ENCODE results near the gene SPRY4.

DNA sequence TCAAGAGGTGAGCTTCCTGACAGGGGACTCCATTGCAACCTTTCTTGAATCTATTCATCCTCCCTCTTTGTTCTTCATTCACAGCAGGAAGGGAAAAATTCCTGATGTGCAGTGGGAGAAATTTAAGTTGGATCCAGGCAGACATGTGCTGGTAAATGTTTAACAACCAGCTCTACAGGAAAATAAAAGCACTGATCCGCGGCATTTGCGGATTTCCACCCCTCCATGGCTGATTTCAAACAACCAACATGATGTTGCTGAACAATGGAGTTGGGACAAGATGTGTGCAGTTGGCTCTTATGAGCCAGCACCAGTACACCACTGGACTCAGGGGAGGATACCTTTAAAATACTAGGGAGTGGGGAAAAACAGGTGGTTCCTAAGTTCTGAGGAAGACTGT, 47.0 kb downstream of the SPRY4 start:
- TF ChIP-seq TAF1 (conservative IDR thresholded peaks at IDR 0.05): no peak
- TF ChIP-seq, protein P1, sequence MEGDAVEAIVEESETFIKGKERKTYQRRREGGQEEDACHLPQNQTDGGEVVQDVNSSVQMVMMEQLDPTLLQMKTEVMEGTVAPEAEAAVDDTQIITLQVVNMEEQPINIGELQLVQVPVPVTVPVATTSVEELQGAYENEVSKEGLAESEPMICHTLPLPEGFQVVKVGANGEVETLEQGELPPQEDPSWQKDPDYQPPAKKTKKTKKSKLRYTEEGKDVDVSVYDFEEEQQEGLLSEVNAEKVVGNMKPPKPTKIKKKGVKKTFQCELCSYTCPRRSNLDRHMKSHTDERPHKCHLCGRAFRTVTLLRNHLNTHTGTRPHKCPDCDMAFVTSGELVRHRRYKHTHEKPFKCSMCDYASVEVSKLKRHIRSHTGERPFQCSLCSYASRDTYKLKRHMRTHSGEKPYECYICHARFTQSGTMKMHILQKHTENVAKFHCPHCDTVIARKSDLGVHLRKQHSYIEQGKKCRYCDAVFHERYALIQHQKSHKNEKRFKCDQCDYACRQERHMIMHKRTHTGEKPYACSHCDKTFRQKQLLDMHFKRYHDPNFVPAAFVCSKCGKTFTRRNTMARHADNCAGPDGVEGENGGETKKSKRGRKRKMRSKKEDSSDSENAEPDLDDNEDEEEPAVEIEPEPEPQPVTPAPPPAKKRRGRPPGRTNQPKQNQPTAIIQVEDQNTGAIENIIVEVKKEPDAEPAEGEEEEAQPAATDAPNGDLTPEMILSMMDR (IDR thresholded peaks at IDR 0.05; ENCODE audit: low read depth, low read length, missing input control): no peak
- TF ChIP-seq, protein P2, sequence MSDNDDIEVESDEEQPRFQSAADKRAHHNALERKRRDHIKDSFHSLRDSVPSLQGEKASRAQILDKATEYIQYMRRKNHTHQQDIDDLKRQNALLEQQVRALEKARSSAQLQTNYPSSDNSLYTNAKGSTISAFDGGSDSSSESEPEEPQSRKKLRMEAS (IDR thresholded peaks at IDR 0.05): no peak
- TF ChIP-seq GABPA (IDR thresholded peaks at IDR 0.05 in 1 of 2, conservative IDR thresholded peaks at IDR 0.05 in 1 of 2): no peak
- TF ChIP-seq, protein P3, sequence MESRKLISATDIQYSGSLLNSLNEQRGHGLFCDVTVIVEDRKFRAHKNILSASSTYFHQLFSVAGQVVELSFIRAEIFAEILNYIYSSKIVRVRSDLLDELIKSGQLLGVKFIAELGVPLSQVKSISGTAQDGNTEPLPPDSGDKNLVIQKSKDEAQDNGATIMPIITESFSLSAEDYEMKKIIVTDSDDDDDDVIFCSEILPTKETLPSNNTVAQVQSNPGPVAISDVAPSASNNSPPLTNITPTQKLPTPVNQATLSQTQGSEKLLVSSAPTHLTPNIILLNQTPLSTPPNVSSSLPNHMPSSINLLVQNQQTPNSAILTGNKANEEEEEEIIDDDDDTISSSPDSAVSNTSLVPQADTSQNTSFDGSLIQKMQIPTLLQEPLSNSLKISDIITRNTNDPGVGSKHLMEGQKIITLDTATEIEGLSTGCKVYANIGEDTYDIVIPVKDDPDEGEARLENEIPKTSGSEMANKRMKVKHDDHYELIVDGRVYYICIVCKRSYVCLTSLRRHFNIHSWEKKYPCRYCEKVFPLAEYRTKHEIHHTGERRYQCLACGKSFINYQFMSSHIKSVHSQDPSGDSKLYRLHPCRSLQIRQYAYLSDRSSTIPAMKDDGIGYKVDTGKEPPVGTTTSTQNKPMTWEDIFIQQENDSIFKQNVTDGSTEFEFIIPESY (IDR thresholded peaks at IDR 0.05): no peak
- TF ChIP-seq, protein P4, sequence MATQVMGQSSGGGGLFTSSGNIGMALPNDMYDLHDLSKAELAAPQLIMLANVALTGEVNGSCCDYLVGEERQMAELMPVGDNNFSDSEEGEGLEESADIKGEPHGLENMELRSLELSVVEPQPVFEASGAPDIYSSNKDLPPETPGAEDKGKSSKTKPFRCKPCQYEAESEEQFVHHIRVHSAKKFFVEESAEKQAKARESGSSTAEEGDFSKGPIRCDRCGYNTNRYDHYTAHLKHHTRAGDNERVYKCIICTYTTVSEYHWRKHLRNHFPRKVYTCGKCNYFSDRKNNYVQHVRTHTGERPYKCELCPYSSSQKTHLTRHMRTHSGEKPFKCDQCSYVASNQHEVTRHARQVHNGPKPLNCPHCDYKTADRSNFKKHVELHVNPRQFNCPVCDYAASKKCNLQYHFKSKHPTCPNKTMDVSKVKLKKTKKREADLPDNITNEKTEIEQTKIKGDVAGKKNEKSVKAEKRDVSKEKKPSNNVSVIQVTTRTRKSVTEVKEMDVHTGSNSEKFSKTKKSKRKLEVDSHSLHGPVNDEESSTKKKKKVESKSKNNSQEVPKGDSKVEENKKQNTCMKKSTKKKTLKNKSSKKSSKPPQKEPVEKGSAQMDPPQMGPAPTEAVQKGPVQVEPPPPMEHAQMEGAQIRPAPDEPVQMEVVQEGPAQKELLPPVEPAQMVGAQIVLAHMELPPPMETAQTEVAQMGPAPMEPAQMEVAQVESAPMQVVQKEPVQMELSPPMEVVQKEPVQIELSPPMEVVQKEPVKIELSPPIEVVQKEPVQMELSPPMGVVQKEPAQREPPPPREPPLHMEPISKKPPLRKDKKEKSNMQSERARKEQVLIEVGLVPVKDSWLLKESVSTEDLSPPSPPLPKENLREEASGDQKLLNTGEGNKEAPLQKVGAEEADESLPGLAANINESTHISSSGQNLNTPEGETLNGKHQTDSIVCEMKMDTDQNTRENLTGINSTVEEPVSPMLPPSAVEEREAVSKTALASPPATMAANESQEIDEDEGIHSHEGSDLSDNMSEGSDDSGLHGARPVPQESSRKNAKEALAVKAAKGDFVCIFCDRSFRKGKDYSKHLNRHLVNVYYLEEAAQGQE (IDR thresholded peaks at IDR 0.05): no peak
- no peak for TF ChIP-seq JUND (IDR thresholded peaks at IDR 0.05)
- TF ChIP-seq RXRA (IDR thresholded peaks at IDR 0.05): no peak
- no peak for TF ChIP-seq YY1 (IDR thresholded peaks at IDR 0.05)
- TF ChIP-seq RAD21 (IDR thresholded peaks at IDR 0.05): no peak
- no peak for TF ChIP-seq EGR1 (IDR thresholded peaks at IDR 0.05; ENCODE audit: low read depth in 2 of 2)
- TF ChIP-seq HNF4A (conservative IDR thresholded peaks at IDR 0.05): no peak

Measured in liver (tissue), 3 donors.